Measurements from ENCODE around the gene ABCF2. TPM values are rescaled to one million over a fixed set of nuclear protein-coding genes. Genes with fewer than 3 reads are reported as not detected.

Gene ABCF2
- total RNA-seq, 1 donor from 2014 or later: 12.8 TPM

- DNase-seq (ENCODE audit: low spot score): no peak
These were observed 31.2 kb downstream of the ABCF2 start for GRCh38 chr7:151195616-151196450.

- no peak for DNase-seq (ENCODE audit: low spot score)
These were observed 32.8 kb downstream of the ABCF2 start for GRCh38 chr7:151194188-151194587.

GRCh38 chr7:151193203-151193978 lies 33.6 kb downstream of the ABCF2 start:
- no peak for DNase-seq (ENCODE audit: low spot score)

GRCh38 chr7:151192002-151192539 lies 34.9 kb downstream of the ABCF2 start:
- no peak for DNase-seq (ENCODE audit: low spot score)

GRCh38 chr7:151191544-151191943 lies 35.5 kb downstream of the ABCF2 start:
- no peak for DNase-seq (ENCODE audit: low spot score)

GRCh38 chr7:151189038-151189437 lies 38.0 kb downstream of the ABCF2 start:
- no peak for DNase-seq (ENCODE audit: low spot score)

GRCh38 chr7:151188252-151188542 lies 38.8 kb downstream of the ABCF2 start:
- DNase-seq (ENCODE audit: low spot score): no peak

GRCh38 chr7:151187409-151188251 lies 39.4 kb downstream of the ABCF2 start:
- DNase-seq (ENCODE audit: low spot score): no peak

- DNase-seq (ENCODE audit: low spot score): no peak
These were observed 40.2 kb downstream of the ABCF2 start, which contains the start of gene ASB10 for GRCh38 chr7:151186640-151187408. Gene ASB10, minus strand, starts transcription at chr7:151187250. Its CDS starts 120 bp downstream, at chr7:151187130.

GRCh38 chr7:151185762-151186639 lies 41.0 kb downstream of the ABCF2 start:
- no peak for DNase-seq (ENCODE audit: low spot score)

GRCh38 chr7:151181011-151181431 lies 46.0 kb downstream of the ABCF2 start:
- no peak for DNase-seq (ENCODE audit: low spot score)

- DNase-seq (ENCODE audit: low spot score): no peak
These were observed 47.1 kb downstream of the ABCF2 start for GRCh38 chr7:151179946-151180345.

GRCh38 chr7:151179287-151179860 lies 47.6 kb downstream of the ABCF2 start:
- no peak for DNase-seq (ENCODE audit: low spot score)

GRCh38 chr7:151178831-151179230 lies 48.2 kb downstream of the ABCF2 start:
- no peak for DNase-seq (ENCODE audit: low spot score)

- DNase-seq (ENCODE audit: low spot score): no peak
These were observed 48.8 kb downstream of the ABCF2 start for GRCh38 chr7:151178236-151178635.

GRCh38 chr7:151177310-151177709 lies 49.7 kb downstream of the ABCF2 start:
- DNase-seq (ENCODE audit: low spot score): no peak

GRCh38 chr7:151176401-151176800 lies 50.6 kb downstream of the ABCF2 start:
- DNase-seq (ENCODE audit: low spot score): no peak

- DNase-seq (ENCODE audit: low spot score): no peak
These were observed 51.2 kb downstream of the ABCF2 start for GRCh38 chr7:151175793-151176311.

All from umbilical cord (tissue), 2 donors.